ENCODE measurements around the gene FIGNL2. TPM values are rescaled to one million over a fixed set of nuclear protein-coding genes. Genes with fewer than 3 reads are reported as not detected.
A peak's percentile ranks its signal among the peaks of the same experiment; 100 is the strongest.

Gene FIGNL2
- total RNA-seq, 4 donors from 2014 or later = not detected

GRCh38 chr12:51893786-51894185, 45.3 kb upstream of the FIGNL2 start:
- H3K27ac ChIP-seq = no peak overlapping the region

GRCh38 chr12:51891843-51892242, 43.3 kb upstream of the FIGNL2 start:
- Histone ChIP-seq H3K4me3 (no peak overlapping the region), H3K9me3 (no peaks in the 10 kb centered on the region), H3K27me3 (peaks cover 3% of the 10 kb centered on the region), H3K4me1 (peaks cover 0 to 15% (median 10%) of the 10 kb centered on the region in 4 donors), H3K36me3 (no peaks in the 10 kb centered on the region), H3K27ac (no peak overlapping the region)
- in situ Hi-C loops (cut with MboI; ENCODE audit: low pct_ligation_motif_present in 1 of 4, low pct_unique_long_range_greater_than_20kb in 1 of 4, low sequenced_read_pairs in 3 of 4) (no loop called here), intact Hi-C loops (cut with DNase I; ENCODE audit: low total_unique reads) (no loop called here)
- DNase-seq = no peak
- TF ChIP-seq POLR2AphosphoS5 (IDR thresholded peaks at IDR 0.05) (no peak), CTCF (IDR thresholded peaks at IDR 0.05) (peak in 3 of 5 experiments; percentile 7 to 23 (median 22))

More at GRCh38 chr12:51893786-51894185, 45.3 kb upstream of the FIGNL2 start:
- intact Hi-C loops (cut with DNase I; ENCODE audit: low total_unique reads) = no loop called here
- no peaks in the 10 kb centered on the region for H3K36me3 ChIP-seq
- TF ChIP-seq CTCF (IDR thresholded peaks at IDR 0.05) (no peak), POLR2A (IDR thresholded peaks at IDR 0.05) (no peak), EP300 (IDR thresholded peaks at IDR 0.05; ENCODE audit: low read depth) (no peak), POLR2AphosphoS5 (IDR thresholded peaks at IDR 0.05) (no peak)
- in situ Hi-C loops (cut with MboI; ENCODE audit: low pct_ligation_motif_present in 1 of 4, low pct_unique_long_range_greater_than_20kb in 1 of 4, low sequenced_read_pairs in 3 of 4) = no loop called here
- peaks cover 0 to 19% (median 11%) of the 10 kb centered on the region in 4 donors for H3K4me1 ChIP-seq
- 86 to 88% methylated on average over 4 to 6 of the region's 6 CpGs for WGBS, 2 donors (ENCODE audit: low coverage in 1 of 2)
- H3K9me3 ChIP-seq = no peaks in the 10 kb centered on the region
- H3K27me3 ChIP-seq = no peaks in the 10 kb centered on the region
- H3K4me3 ChIP-seq = no peak overlapping the region
- DNase-seq = no peak

- no peaks in the 10 kb centered on the region for H3K36me3 ChIP-seq
- H3K4me3 ChIP-seq = no peak overlapping the region
- TF ChIP-seq POLR2AphosphoS5 (IDR thresholded peaks at IDR 0.05) (no peak), EP300 (IDR thresholded peaks at IDR 0.05; ENCODE audit: low read depth) (no peak), POLR2A (IDR thresholded peaks at IDR 0.05) (no peak), CTCF (IDR thresholded peaks at IDR 0.05) (no peak)
- intact Hi-C loops (cut with DNase I; ENCODE audit: low total_unique reads) = no loop called here
- 81 to 100% methylated on average over 1 to 22 of the region's 22 CpGs for WGBS, 2 donors (ENCODE audit: low coverage in 1 of 2)
- in situ Hi-C loops (cut with MboI; ENCODE audit: low pct_ligation_motif_present in 1 of 4, low pct_unique_long_range_greater_than_20kb in 1 of 4, low sequenced_read_pairs in 3 of 4) = no loop called here
- no peak overlapping the region for H3K27ac ChIP-seq
- peaks cover 5 to 22% (median 10%) of the 10 kb centered on the region in 4 donors for H3K4me1 ChIP-seq
- DNase-seq = no peak
- no peaks in the 10 kb centered on the region for H3K9me3 ChIP-seq
- peaks cover 3% of the 10 kb centered on the region for H3K27me3 ChIP-seq
Measured at GRCh38 chr12:51890511-51891171, 42.1 kb upstream of the FIGNL2 start.

- H3K9me3 ChIP-seq = no peaks in the 10 kb centered on the region
- peaks cover 5 to 18% (median 9%) of the 10 kb centered on the region in 4 donors for H3K4me1 ChIP-seq
- H3K36me3 ChIP-seq = no peaks in the 10 kb centered on the region
- peaks cover 3% of the 10 kb centered on the region for H3K27me3 ChIP-seq
- 90 to 100% methylated on average over 1 to 2 of the region's 2 CpGs for WGBS, 2 donors (ENCODE audit: low coverage in 1 of 2)
- in situ Hi-C loops (cut with MboI; ENCODE audit: low pct_ligation_motif_present in 1 of 4, low pct_unique_long_range_greater_than_20kb in 1 of 4, low sequenced_read_pairs in 3 of 4) (no loop called here), intact Hi-C loops (cut with DNase I; ENCODE audit: low total_unique reads) (no loop called here)
- no peak for DNase-seq
- H3K27ac ChIP-seq = no peak overlapping the region
- no peak overlapping the region for H3K4me3 ChIP-seq
- TF ChIP-seq POLR2AphosphoS5 (IDR thresholded peaks at IDR 0.05) (no peak), EP300 (IDR thresholded peaks at IDR 0.05; ENCODE audit: low read depth) (no peak), POLR2A (IDR thresholded peaks at IDR 0.05) (no peak), CTCF (IDR thresholded peaks at IDR 0.05) (no peak)
Measured at GRCh38 chr12:51890133-51890464, 41.6 kb upstream of the FIGNL2 start.
